HG03039 (cell line): ENCODE measurements around the gene MRPL45.

Experiments
- ATAC-seq: cut with Tn5 transposase; IDR thresholded peaks from one replicate; pipeline ENCODE4 v1.9.1; 2021; ENCODE audit warnings: mild to moderate bottlenecking, moderate library complexity; ENCODE audit not compliant: unreplicated experiment

MRPL45 gene

DNA sequence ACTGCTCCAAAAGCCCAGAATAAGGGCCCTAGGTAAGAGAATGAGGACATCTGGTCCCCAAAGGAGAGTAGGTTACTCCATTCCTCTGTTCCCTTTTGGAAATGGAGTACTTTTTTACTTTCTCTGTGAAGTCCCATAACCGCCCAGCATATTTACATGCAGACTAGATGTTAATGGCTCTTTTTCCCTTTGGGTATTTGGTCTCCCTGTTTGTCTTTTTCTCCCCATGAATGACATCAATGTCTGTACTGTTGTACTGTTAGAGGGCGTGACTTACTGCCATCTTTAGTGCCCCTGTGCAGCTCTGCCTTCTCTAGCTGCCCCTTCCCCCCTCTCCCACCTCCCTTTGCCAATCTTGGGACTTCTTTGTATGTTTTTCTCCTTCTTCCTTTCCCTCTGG, 27.8 kb downstream of the MRPL45 start:
- ATAC-seq, result no peak

DNA sequence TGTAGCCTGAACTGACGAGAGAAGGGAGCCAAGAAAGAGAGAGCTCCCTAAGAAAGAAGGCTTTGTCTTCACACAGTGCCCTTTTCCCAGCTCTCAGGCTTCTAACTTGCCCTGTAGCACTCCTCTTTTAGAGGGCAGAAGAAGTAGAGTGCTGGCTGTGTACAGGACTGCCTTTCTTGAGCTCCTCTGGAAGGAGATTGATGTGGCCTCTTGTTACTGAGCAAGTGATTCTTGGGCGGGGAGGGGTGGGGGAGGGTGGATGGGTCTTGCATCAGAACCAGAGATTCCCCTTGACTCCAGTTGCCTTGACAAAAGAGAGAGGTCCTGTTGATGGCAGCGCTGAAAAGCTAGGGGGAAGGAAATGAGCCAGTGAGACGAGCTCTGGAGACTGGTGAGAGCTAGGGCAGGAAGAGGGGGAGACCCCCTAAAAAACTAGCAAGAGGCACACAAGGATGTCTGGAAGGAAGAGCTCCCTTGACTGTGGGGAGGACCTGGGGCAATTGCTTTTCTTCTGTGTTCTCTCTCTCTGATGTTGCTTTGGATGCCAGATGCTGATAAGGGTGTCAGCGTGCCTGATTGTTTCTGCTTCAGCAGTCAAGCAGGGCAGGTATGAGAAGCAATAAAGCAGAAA, 28.4 kb downstream of the MRPL45 start:
- no peak for ATAC-seq

DNA sequence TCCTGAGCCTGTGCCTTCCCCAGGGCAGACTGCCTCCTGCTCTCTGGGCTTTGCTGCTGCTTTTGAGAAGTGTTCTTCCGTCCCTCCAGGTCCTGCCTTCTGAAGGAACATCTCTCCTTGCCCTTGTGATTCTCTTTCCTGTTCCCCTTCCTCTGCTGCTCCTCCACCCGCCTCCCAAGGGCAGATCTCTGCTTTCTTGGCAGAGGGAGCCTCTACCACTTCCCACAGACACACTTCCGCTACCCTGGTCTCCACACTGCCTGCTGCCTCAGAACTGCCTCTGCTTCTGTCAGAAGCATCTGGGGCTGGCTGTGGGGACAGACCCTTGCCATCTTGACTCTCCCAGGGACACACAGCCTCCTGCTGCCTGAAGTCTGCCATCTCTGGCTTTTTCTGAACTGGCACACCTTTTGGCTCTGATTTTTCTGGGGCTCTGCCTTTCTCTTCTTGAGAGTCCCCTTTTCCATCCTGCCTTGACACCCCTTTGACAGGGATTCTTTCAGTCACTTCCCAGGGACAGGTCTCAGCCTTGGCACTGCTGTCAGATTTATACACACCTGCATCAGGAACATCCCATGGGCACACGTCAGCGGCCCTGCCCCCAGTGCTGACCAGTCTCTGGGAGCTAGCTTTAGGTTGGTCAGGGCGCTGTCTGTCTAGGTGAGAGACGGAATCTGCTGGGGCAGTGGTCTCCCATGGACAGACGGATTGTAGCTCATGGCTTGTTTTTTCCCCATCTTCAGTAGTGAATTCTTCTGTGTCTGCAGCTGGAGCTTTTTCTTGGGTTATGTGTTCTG, 30.2 kb downstream of the MRPL45 start:
- no peak for ATAC-seq

DNA sequence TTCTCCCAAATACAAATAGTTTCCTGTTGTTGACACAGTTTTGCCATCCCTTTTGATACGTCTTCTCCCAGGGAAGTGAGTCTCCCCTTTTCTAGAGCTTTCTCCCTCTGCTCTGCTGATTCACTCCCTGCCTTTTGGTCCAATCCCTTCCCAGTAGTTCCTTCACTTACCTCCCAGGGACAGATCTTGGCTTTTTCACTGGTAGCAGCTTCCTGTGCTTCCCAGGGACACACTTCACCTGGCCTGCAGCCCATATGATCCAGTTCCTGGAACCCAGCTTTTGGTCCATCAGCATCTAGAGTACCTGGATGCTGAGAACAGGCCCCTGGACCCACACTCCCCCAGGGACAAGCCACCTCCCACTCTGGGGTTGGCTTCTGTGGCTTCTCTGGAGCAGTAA, 31.0 kb downstream of the MRPL45 start:
- ATAC-seq, result no peak

DNA sequence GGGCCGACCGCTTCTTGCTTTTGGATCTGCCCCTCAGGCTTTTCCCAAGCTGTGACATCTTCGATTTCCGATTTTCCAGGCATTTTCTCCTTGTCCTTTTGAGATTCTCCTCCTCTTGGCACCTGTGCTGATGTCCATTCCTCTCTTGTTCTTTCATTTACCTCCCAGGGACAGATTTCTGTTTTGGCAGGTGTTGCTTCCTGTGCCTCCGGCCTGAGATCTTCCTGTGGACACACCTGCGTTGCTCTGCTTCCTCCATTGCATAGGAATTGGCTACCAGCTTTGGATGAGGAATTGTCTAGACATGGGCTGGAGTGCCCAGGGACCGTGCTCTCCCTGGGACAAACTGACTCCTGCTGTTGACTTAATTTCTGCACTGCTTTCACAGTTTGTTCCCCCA, 31.7 kb downstream of the MRPL45 start:
- ATAC-seq, result no peak

DNA sequence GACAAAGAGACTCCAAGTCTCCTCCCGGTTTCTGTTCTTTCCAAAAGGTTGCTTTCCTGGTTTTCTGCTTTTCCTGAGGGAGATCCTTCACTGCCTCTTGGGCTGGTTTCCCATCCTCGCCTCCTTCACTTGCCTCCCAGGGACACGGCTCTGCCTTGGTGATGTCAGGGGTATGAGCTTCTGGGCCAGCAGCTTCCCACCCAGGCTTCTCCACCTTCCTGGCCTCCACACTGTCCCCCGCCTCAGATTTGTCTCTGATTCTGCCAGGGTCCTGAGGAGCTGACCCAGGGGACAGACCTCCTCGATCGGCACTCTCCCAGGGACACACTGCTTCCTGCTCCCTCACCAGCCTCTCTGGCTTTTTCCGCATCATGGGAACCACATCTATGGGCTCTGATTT, 32.3 kb downstream of the MRPL45 start:
- no peak for ATAC-seq

DNA sequence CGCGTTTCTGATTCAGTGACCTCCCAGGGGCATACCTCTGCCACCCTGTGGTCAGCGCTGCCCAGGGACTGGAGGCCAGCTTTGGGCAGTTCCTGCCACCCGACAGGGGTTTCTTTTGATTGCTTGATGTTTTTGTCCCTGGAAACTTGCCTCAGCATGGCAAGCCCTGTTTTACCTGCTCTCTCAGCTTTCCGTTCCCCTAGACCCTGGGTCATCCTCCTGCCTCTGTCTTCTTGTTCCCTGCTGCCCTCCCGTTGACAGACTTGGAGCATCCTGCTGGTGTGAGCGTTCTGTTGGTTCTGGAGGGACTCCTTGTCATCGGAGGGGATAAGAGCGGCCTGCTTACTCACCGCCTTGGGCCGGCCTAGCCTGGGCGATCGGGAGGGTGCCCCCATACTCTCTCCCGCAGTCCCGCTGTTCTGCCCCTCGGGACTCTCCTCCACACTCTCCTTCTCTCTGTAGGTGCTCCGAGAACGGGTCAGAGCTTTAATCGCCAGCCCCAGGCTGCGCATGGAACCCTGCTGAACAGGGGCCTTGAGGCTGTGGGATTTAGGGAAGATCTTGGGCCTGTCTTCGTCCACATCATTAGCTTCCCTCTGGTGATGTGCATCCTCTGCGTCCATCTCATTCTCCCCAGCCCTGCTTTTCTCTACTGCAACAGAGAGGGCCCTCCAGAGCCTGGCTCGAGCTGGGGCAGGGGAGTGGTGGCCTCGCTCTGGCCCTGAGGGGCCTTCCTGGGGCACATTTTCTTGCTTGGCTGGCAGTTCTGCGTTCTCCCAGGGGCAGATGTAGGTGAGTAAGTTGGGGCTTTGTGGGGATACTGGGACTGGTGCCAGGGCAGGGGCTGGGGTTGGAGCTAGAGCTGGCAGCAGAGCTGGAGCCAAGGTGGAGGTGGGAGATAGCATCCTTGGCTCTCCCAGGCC, 33.1 kb downstream of the MRPL45 start:
- no peak for ATAC-seq

DNA sequence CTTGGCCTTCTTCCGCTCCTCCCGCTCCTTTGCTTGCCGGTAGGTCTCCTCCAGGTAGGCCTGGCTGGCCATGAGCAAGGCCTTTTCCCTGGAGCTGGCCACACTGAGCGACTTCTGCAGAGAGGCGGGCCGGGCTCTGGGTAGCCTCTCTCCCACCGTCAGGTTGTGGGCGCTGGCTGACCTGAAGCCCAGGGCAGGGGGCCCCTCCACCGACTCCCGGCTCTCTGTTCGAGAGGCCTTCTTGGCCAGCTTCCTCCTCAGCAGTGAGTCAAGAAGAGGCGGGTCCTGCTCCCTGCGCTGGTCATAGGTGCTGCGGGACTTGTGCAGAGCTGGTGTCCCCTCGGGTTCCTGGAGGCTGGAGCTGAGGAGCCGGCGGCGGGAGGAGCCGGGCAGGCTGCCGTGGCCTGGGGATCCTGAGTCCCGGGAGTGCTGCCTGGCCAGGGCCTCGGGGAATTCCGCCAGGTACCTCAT, 34.0 kb downstream of the MRPL45 start:
- ATAC-seq, result no peak

DNA sequence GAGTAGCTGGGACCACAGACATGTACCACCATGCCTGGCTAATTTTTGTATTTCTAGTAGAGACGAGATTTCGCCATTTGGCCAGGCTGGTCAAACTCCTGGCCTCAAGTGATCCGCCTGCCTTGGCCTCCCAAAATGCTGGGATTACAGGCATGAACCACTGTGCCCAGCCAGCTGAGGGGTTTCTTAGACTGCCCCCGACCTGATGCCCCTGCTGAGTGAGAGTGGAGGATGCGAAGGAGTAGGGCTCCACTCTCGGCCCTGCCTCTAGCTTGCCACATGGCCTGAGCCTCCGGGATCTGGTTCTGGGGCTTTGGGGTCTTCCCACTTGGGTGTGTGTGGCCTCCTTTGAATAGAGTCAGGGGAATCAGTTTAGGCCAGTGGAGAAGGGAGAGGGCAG, 35.8 kb downstream of the MRPL45 start:
- no peak for ATAC-seq

DNA sequence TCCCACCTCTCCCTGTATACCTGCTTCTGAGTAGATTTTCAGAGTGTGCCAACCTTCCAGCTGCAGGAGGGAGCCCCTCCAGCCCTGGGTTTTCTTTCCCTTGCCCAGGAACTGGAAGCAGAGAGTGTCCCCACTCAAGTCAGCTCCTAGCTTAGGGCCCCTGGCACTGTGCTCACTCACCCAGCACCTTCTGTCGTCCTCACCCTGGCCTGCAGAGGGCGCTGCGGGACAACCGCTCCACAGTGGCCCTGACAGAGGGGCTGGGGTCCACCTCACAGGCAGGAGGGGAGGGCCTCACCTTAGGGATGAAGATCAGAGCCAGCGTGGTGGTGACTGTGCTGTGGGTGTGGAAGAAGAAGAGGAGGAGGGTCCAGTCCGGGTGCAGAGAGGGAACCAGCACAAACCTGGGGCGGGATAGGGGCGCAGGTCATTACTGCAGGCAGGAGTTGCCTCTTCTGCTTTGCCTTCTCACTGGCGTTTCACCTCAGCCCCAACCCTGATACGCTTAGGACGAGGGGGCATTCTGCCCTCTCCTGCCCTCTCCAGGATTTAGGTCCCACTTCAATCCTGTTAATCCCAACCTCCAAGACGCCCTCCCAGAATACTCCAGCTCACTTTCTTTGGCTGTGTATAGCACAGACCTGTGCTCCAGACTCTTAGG, 36.8 kb downstream of the MRPL45 start:
- ATAC-seq, result no peak

DNA sequence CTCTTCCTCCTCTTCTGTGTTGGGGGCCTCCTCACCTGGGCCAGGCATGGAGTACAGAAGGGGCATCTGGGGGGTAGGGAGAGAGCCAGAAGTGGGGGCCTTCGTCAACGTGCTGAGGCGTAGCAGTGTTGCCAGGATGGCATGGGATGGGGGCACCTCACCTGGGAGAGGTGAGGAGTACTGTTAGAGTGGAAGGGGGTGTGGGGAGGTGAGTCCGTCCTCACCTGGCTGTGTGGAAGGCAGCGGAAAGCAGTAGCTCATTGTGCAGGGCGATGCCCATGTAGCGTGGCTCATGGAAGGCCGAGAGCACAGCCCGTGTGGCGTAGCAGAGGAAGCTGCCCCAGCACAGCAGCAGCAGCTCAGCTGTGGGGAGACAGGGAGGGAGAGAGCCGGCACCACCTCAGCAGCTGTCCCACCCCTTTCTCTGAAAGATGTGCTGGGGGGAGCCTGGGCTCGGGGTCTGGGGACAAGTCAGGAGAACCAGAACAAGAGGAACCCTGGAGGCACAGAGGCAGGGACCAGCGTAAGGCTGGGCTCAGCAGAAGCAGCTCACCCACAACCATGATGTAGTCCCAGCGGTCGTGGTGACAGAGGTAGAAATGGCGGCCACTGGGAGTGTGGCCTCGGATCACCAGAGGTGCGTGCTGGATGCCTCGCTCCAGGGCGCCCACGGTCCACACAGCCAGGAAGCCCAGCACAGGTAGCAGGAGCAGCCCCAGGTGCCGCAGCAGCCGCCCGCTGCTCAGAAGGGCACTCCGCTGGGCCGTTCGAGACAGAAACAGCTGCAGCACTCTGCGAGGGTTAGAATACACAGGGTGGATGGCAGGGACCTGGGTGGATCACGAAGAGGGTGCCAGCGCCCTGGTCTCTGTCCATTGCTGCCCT, 37.8 kb downstream of the MRPL45 start:
- ATAC-seq, result no peak

DNA sequence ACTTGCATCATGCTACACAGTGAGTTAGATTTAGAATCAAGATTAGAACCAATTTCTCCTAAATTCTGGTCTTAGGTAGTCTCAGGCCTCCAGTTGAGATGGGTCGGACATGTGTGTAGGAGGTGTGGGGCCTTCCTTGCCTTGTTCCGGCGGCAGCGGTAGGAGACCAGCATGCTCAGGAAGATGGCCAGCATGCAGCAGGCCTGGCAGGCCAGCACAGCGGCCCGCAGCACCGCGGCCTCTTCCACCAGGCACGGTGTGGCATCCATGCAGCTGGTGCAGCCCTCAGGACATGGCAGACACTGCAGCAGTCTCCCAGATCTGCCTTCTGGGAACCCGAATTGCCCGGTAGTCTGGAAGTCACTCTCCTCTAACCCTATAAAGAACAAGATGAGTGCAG, 39.9 kb downstream of the MRPL45 start:
- no peak for ATAC-seq

DNA sequence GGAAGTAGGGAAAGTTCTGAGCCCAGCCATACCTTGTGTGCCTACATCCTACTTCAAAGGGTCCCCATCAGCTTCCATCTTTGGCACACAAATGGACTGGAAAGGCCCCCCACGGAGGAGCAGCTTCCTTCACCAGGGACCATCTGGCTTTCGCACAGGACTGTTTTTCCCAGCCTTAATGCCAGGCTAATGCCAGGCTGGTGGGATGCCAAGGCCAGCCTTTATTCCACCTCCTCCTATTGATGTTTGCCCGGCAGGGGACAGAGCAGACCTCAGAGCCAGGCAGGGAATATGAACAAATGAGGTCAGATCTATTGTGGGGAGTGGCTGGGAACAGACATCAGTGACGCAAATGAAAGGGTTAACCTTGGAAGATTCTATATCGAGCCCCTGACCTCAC, 41.1 kb downstream of the MRPL45 start:
- no peak for ATAC-seq

DNA sequence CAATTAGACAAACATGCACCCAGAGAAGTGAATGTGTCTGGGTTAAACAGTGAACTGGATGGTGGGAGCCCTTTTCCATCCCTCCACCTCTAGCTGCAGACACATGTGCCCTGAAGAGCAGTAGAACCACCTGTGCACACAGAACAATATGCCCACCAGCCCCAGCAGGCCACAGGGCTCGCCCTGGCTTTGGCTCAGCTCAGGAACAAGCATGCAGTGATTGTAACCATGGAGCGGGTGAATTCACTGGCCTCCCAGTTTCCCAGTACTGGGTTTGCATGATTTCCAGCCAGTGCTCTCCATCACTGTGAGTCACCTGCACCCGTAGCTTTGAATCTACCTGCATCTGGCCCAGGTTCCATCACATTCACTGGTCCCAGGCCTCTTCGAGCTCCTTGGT, 41.6 kb downstream of the MRPL45 start:
- no peak for ATAC-seq

DNA sequence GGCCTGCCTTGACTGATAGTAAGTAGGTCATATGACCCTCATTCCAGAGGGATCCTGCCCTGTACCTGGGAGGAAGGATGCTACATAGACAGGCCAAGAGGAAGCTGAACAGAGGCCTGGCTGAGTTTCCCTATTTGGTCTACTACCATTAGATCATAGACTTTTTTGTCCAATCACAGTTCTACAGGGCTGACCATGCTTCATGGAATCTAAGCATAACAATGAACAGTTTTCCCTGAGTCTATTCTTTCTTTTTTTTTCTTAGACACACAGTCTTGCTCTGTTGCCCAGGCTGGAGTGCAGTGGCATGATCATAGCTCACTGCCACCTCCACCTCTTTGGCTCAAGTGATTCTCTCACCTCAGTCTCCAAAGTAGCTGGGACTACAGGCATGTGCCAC, 42.9 kb downstream of the MRPL45 start:
- no peak for ATAC-seq

DNA sequence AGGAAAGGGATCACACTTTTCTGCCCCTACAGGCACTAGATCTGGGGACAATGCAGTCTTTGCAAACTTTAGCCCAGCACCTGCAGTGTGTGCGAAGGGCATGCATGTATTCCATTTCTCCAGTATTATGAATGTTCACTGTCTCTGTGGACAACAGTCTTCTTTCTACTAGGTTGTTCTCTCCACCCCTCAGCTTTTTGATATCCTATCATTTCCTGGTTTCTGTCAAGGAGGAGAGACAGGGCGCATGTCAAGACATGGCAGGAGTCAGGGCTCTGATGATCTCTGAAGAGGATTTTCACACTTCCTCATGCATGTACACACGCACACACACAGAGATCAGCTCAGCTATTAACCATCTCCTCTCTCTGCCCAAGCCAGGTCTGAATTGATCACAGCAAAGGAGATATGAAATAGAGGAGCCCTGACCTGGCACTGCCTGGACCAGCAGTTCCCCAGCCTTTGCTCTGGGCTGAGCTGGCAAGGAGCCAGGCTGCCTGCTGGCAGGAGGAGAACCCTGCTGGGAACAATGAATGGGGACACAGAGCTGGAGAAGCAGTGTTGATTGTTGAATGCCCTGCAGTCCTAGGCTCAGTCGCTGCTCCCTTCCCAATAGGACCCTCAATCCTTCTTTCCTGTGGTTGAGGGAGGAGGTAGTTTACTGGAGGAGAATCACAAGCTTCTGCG, 44.2 kb downstream of the MRPL45 start:
- no peak for ATAC-seq

DNA sequence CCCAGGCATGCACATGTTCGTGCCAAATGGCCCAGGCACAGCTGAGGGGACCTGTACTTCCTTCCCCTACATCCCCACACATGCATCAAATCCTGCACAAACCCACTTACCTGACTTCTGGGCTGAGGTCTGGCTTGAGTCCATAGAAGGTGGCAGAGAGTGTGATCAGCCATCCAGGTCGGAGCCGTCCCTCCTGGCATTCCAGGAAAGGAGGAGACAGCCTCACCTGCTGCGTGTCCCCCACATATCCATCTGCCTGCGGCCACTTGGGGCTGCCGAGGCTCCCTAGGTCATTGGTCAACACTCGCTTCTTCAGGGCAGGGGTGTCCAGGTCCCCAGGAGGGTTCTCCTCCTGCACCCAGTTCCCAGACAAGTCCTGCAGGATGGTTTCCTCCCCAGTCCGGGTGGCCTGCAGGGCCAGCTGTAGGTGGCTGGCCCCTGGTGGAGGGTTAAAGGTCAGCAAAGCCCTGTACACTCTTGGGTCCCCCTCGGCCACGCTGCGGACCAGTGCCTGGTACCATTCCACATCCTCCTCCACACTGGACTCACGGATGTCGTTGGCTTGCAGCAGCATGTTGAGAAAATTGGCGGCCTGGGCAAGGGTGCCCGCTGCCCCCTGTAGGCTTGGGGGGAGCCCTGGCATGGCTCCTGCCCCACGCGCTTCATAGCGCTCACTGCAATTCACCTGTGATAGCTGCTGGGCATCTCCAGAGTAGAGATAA, 46.1 kb downstream of the MRPL45 start:
- no peak for ATAC-seq

DNA sequence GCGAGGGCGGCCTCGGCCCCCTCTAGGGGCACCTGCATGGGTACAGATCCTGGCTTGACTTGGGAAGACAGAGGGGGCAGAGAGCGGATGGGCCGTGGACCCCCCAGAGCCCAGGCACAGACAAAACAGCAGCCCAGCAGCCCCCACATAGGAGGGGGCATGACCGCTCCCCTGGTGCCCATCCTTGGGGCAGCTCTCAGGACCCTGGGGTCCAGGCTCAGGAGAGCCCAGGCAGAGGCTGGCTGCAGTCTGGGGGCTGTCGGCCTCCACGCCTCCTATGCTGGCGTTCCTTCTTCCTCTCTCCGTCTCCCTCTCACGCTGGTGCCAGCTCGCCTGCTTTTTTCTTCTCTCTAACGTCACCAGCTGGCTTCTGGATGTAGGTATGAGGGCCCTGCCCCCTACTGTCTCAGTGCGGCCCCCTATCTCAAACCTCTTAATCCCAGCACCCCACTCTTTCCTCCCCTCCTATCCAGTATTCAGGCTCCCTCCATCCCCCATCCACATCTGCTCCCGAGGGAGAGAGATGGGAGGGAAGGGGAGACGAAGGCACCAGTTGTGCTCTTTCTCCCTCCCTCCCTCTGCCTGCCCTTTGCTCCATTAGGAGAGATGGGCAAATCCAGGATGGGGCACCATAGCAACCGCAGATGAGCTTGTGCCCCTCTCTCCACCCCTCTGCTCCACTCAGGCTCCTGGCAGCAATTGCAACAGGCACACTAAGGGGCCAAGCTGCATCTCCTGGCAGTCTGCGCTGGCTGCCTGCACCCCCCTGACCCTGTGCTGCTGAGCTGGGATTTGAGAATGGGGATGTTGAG, 46.8 kb downstream of the MRPL45 start, which contains the start of gene GPR179:
Gene GPR179 (minus strand): TSS at position 349 of the 812 bp plus-strand sequence. CDS start 167 bp downstream, at position 182.
- no peak for ATAC-seq
